Hematopoietic multipotent progenitor cell treated with erythropoietin and hydrocortisone succinate and interleukin-3 and kit ligand, for 8 days (in vitro differentiated cells): Measurements from ENCODE around the gene ZNF79.

Experiments
- DNase-seq: peaks from one replicate; pipeline ENCODE4 v3.0.0-alpha.2; 2015

ZNF79 gene

GRCh38 chr9:127430415-127430814 lies 6.2 kb downstream of the ZNF79 start:
- no peak for DNase-seq

- no peak for DNase-seq
Measured at GRCh38 chr9:127437497-127438264, 13.5 kb downstream of the ZNF79 start.

GRCh38 chr9:127438394-127438793 lies 14.2 kb downstream of the ZNF79 start:
- DNase-seq: no peak

GRCh38 chr9:127444283-127444920 lies 20.2 kb downstream of the ZNF79 start:
- DNase-seq: peak; percentile 37

- DNase-seq: peak; percentile 51
Measured at GRCh38 chr9:127444921-127445850, 21.0 kb downstream of the ZNF79 start.

GRCh38 chr9:127445851-127446712 lies 21.9 kb downstream of the ZNF79 start:
- DNase-seq: peak; percentile 62

GRCh38 chr9:127446713-127447415 lies 22.7 kb downstream of the ZNF79 start:
- DNase-seq: peak; percentile 42

- no peak for DNase-seq
Measured at GRCh38 chr9:127447416-127448111, 23.4 kb downstream of the ZNF79 start.

GRCh38 chr9:127448112-127448805 lies 24.1 kb downstream of the ZNF79 start:
- DNase-seq: no peak

GRCh38 chr9:127449332-127449966 lies 25.3 kb downstream of the ZNF79 start:
- DNase-seq: no peak

- DNase-seq: peak; percentile 58
Measured at GRCh38 chr9:127450243-127450760, 26.1 kb downstream of the ZNF79 start.

- peak; percentile 95 for DNase-seq
Measured at GRCh38 chr9:127450830-127451607, 26.8 kb downstream of the ZNF79 start, which contains the start of the genes LRSAM1 and RPL12. Gene LRSAM1 (plus strand): TSS chr9:127451510. CDS start chr9:127454528, 3,018 bp downstream. Gene RPL12 (minus strand): TSS chr9:127451406. CDS start chr9:127451317, 89 bp downstream.

GRCh38 chr9:127451608-127451857 lies 27.4 kb downstream of the ZNF79 start:
- DNase-seq: no peak

- DNase-seq: peak; percentile 86
Measured at GRCh38 chr9:127451858-127452656, 27.9 kb downstream of the ZNF79 start.

GRCh38 chr9:127452691-127453090 lies 28.5 kb downstream of the ZNF79 start:
- DNase-seq: peak; percentile 76

- peak; percentile 95 for DNase-seq
Measured at GRCh38 chr9:127455324-127455992, 31.3 kb downstream of the ZNF79 start.

- DNase-seq: no peak
Measured at GRCh38 chr9:127457191-127457878, 33.2 kb downstream of the ZNF79 start.
